ENCODE measurements around the gene TBC1D9. TPM values are rescaled to one million over a fixed set of nuclear protein-coding genes. Genes with fewer than 3 reads are reported as not detected.

The TBC1D9 gene
- total and polyA plus RNA-seq, 10 of the 15 experiments (the other 5 are each of a cell fraction or from before 2014, with no cell fraction given): 0.87 to 14.9 (median 7.1) TPM

GRCh38 chr4:140739971-140740370 is 16.2 kb downstream of the TBC1D9 start (continued):
- TF ChIP-seq, protein P1, sequence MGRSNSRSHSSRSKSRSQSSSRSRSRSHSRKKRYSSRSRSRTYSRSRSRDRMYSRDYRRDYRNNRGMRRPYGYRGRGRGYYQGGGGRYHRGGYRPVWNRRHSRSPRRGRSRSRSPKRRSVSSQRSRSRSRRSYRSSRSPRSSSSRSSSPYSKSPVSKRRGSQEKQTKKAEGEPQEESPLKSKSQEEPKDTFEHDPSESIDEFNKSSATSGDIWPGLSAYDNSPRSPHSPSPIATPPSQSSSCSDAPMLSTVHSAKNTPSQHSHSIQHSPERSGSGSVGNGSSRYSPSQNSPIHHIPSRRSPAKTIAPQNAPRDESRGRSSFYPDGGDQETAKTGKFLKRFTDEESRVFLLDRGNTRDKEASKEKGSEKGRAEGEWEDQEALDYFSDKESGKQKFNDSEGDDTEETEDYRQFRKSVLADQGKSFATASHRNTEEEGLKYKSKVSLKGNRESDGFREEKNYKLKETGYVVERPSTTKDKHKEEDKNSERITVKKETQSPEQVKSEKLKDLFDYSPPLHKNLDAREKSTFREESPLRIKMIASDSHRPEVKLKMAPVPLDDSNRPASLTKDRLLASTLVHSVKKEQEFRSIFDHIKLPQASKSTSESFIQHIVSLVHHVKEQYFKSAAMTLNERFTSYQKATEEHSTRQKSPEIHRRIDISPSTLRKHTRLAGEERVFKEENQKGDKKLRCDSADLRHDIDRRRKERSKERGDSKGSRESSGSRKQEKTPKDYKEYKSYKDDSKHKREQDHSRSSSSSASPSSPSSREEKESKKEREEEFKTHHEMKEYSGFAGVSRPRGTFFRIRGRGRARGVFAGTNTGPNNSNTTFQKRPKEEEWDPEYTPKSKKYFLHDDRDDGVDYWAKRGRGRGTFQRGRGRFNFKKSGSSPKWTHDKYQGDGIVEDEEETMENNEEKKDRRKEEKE (IDR thresholded peaks at IDR 0.05): no peak

GRCh38 chr4:140738139-140738538 is 18.0 kb downstream of the TBC1D9 start:
- in situ Hi-C loops (cut with MboI): no loop called here
- no peak overlapping the region for H3K4me2 ChIP-seq (ENCODE audit: control insufficient read depth, insufficient read depth)
- no TSS peak for BruUV-seq (replicated peaks)
- H3K4me3 ChIP-seq: no peak overlapping the region
- FAIRE-seq (no peak), ATAC-seq (no peak), DNase-seq (ENCODE audit: low read depth, low spot score) (no peak)
- no peak overlapping the region for H3K9ac ChIP-seq (ENCODE audit: control insufficient read depth, insufficient read depth, low read length)
- intact Hi-C loops (cut with micrococcal nuclease; ENCODE audit: unreplicated experiment): no loop called here
- no peaks in the 10 kb centered on the region for H3K9me3 ChIP-seq (replicated peaks; ENCODE audit: control insufficient read depth, insufficient read depth, low read length)
- ChIA-PET RAD21 (ENCODE audit: unreplicated experiment) (no interaction called here), CTCF (no interaction called here), POLR2A (no interaction called here), SMC1A (ENCODE audit: uncharacterized antibody, unreplicated experiment) (no interaction called here)
- H2AFZ ChIP-seq (ENCODE audit: control insufficient read depth, low read depth, low read length): no peak overlapping the region
- H4K20me1 ChIP-seq (ENCODE audit: control insufficient read depth, insufficient read depth): no peaks in the 10 kb centered on the region
- no peak for TF ChIP-seq HDGF (IDR thresholded peaks at IDR 0.05)
- no peak for TF ChIP-seq NR2F1 (conservative IDR thresholded peaks at IDR 0.05)
- TF ChIP-seq RBBP5 (conservative IDR thresholded peaks at IDR 0.05): no peak
- no peak for TF ChIP-seq POLR2A (IDR thresholded peaks at IDR 0.05; ENCODE audit: low read depth, low read length)
- no peak for TF ChIP-seq TCF3 (IDR thresholded peaks at IDR 0.05; ENCODE audit: borderline replicate concordance, insufficient read depth, low read depth, low read length)
- TF ChIP-seq SMAD1 (IDR thresholded peaks at IDR 0.05; ENCODE audit: low read depth, partially characterized antibody): no peak
- TF ChIP-seq NR2C2 (IDR thresholded peaks at IDR 0.05; ENCODE audit: borderline replicate concordance, control insufficient read depth, insufficient read length, low read depth): no peak
- no peak for TF ChIP-seq ZNF24 (IDR thresholded peaks at IDR 0.05)
- no peak for TF ChIP-seq ZBTB4 (CRISPR knock-in tag; IDR thresholded peaks at IDR 0.05)
- TF ChIP-seq STAT1 (conservative IDR thresholded peaks at IDR 0.05): no peak
- TF ChIP-seq YY1 (IDR thresholded peaks at IDR 0.05; ENCODE audit: low read depth, low read length): no peak
- TF ChIP-seq CHD2 (IDR thresholded peaks at IDR 0.05; ENCODE audit: borderline replicate concordance, low read depth, low read length): no peak
- TF ChIP-seq MEF2A (IDR thresholded peaks at IDR 0.05; ENCODE audit: insufficient read depth, low read depth, low read length): no peak
- TF ChIP-seq FOXM1 (IDR thresholded peaks at IDR 0.05; ENCODE audit: low read depth, low read length): no peak
- TF ChIP-seq SPI1 (IDR thresholded peaks at IDR 0.05; ENCODE audit: borderline replicate concordance, insufficient read depth, low read depth, low read length): no peak
- no peak for TF ChIP-seq ETV6 (conservative IDR thresholded peaks at IDR 0.05 in 1 of 2, IDR thresholded peaks at IDR 0.05 in 1 of 2; ENCODE audit: borderline replicate concordance in 1 of 2, low read depth in 1 of 2)
- TF ChIP-seq NBN (IDR thresholded peaks at IDR 0.05): no peak
- TF ChIP-seq YBX1 (IDR thresholded peaks at IDR 0.05): no peak
- no peaks in the 10 kb centered on the region for H3K27me3 ChIP-seq (replicated peaks in 1 of 2; ENCODE audit: control insufficient read depth in 2 of 2, insufficient read depth in 2 of 2, low read length in 1 of 2)
- no peaks in the 10 kb centered on the region for H3K79me2 ChIP-seq (ENCODE audit: control insufficient read depth, insufficient read depth, low read length)
- peaks cover 11% of the 10 kb centered on the region for H3K4me1 ChIP-seq (ENCODE audit: control insufficient read depth, insufficient read depth, low read length)
- H3K36me3 ChIP-seq (ENCODE audit: control insufficient read depth in 2 of 2, insufficient read depth in 2 of 2, low read length in 1 of 2): no peaks in the 10 kb centered on the region
- H3K27ac ChIP-seq (ENCODE audit: control insufficient read depth, insufficient read depth): no peak overlapping the region
- 0% methylated on average over 1 of the region's 1 CpG for WGBS (ENCODE audit: insufficient coverage, insufficient replicate concordance, low lambda C conversion rate, missing lambda C conversion rate)
